H1 (cell line): ENCODE measurements around the gene QRICH2. TPM values are rescaled to one million over a fixed set of nuclear protein-coding genes. Genes with fewer than 3 reads are reported as not detected.

Source experiments
- CTCF ChIA-PET: fragments of 300-600 bp; sonication (Branson Sonifier 250); formaldehyde crosslinking; loops from one replicate; lab custom pipeline; 2021; ENCODE audit not compliant: partially characterized antibody; lab: Charles Lee
- POLR2A ChIA-PET: fragments of 300-600 bp; sonication (Branson Sonifier 250); formaldehyde crosslinking; loops from one replicate; lab custom pipeline; 2021; ENCODE audit warnings: inconsistent platforms; ENCODE audit not compliant: partially characterized antibody; lab: Charles Lee
- DNase-seq, 2 experiments: peaks; one replicate each; pipeline versions ENCODE4 v3.0.0 to v3.0.0-alpha.2; 2010 to 2022; ENCODE audit warnings: low spot score in 2 of 2, low read depth in 1 of 2, mixed read lengths in 1 of 2
- FAIRE-seq: peaks from 2 replicates; lab custom pipeline; 2011; peaks lifted over from hg19 to GRCh38; lab: Jason Lieb, UNC
- H2AFZ ChIP-seq: 2 replicates; pipeline ENCODE4 v1.8.1; 2012; ENCODE audit warnings: low read length, inconsistent platforms
- H2AK5ac ChIP-seq: 2 replicates; pipeline ENCODE4 v1.6.1; 2013; ENCODE audit warnings: low read depth, low read length
- H2BK120ac ChIP-seq: replicated peaks from 2 replicates; pipeline ENCODE3; 2013; ENCODE audit warnings: low read depth, low read length, inconsistent platforms
- H2BK12ac ChIP-seq: 2 replicates; pipeline ENCODE4 v1.6.1; 2013; ENCODE audit warnings: low read depth, low read length
- H2BK15ac ChIP-seq: 2 replicates; pipeline ENCODE4 v1.6.1; 2013; ENCODE audit warnings: low read length
- H2BK20ac ChIP-seq: 2 replicates; pipeline ENCODE4 v1.6.1; 2013; ENCODE audit warnings: low read length
- H2BK5ac ChIP-seq: 2 replicates; pipeline ENCODE4 v1.6.1; 2013; ENCODE audit warnings: low read depth, low read length
- H3K14ac ChIP-seq: 2 replicates; pipeline ENCODE4 v1.6.1; 2013; ENCODE audit warnings: inconsistent platforms; ENCODE audit not compliant: insufficient read length
- H3K18ac ChIP-seq: 2 replicates; pipeline ENCODE4 v1.6.1; 2013; ENCODE audit warnings: low read length; ENCODE audit errors: extremely low read depth
- H3K23ac ChIP-seq: 2 replicates; pipeline ENCODE4 v1.6.1; 2013; ENCODE audit warnings: inconsistent platforms; ENCODE audit not compliant: insufficient read length
- H3K23me2 ChIP-seq: 2 replicates; pipeline ENCODE4 v1.6.1; 2013; ENCODE audit warnings: low read depth, low read length
- H3K27ac ChIP-seq: 2 replicates; pipeline ENCODE4 v1.6.1; 2011; ENCODE audit warnings: low read depth, low read length, inconsistent platforms
- H3K27me3 ChIP-seq, 4 experiments: replicated peaks in 1 of 4; 1 replicate in 1 of 4; 2 replicates in 3 of 4; pipeline versions ENCODE4 v1.6.1 to v1.8.1; 2011 to 2013; ENCODE audit warnings: low read length in 3 of 4, mild to moderate bottlenecking in 3 of 4, inconsistent platforms in 2 of 4, mixed read lengths in 2 of 4, moderate library complexity in 1 of 4; ENCODE audit not compliant: control insufficient read depth in 3 of 4, insufficient read depth in 3 of 4; ENCODE audit errors: extremely low read depth in 1 of 4
- H3K36me3 ChIP-seq, 4 experiments: 2 replicates each; pipeline versions ENCODE4 v1.6.1 to v1.8.1; 2011 to 2013; ENCODE audit warnings: mild to moderate bottlenecking in 4 of 4, low read length in 3 of 4, moderate library complexity in 2 of 4, control low read depth in 1 of 4, inconsistent platforms in 1 of 4; ENCODE audit not compliant: insufficient read depth in 4 of 4, control insufficient read depth in 2 of 4
- H3K4ac ChIP-seq: replicated peaks from 2 replicates; pipeline ENCODE3; 2013; ENCODE audit warnings: low read length, low read depth, mixed read lengths, inconsistent platforms; ENCODE audit not compliant: insufficient read length
- H3K4me1 ChIP-seq, 4 experiments: replicated peaks in 1 of 4; 1 replicate in 1 of 4; 2 replicates in 3 of 4; pipeline versions ENCODE4 v1.6.1 to v1.8.1; 2011 to 2013; ENCODE audit warnings: low read length in 3 of 4, inconsistent platforms in 2 of 4, mixed read lengths in 1 of 4; ENCODE audit not compliant: insufficient read depth in 4 of 4, control insufficient read depth in 3 of 4
- H3K4me2 ChIP-seq, 2 experiments: 2 replicates each; pipeline versions ENCODE4 v1.6.1 to v1.8.1; 2011 to 2013; ENCODE audit warnings: low read depth in 2 of 2, low read length in 2 of 2, control low read depth in 1 of 2, inconsistent platforms in 1 of 2, mild to moderate bottlenecking in 1 of 2; ENCODE audit not compliant: insufficient read depth in 1 of 2
- H3K4me3 ChIP-seq, 4 experiments: fragments of 200-600, 300-600 bp in 1 of 4; sonication (generic), shearing (Covaris generic), sonication (Bioruptor Twin) in 1 of 4; 2 replicates each; pipeline versions ENCODE4 v1.5.1 to v1.8.1; 2011 to 2016; ENCODE audit warnings: low read length in 4 of 4, low read depth in 3 of 4, control low read depth in 2 of 4, inconsistent platforms in 2 of 4, mild to moderate bottlenecking in 2 of 4, mixed read lengths in 1 of 4, moderate library complexity in 1 of 4; ENCODE audit not compliant: insufficient read depth in 2 of 4; ENCODE audit errors: extremely low read depth in 1 of 4
- H3K56ac ChIP-seq: replicated peaks from 2 replicates; pipeline ENCODE3; 2013; ENCODE audit warnings: low read depth, mild to moderate bottlenecking, mixed read lengths, low read length, inconsistent platforms; ENCODE audit not compliant: insufficient read length
- H3K79me1 ChIP-seq: 2 replicates; pipeline ENCODE4 v1.6.1; 2013; ENCODE audit warnings: low read depth, low read length, control low read depth
- H3K79me2 ChIP-seq, 2 experiments: 2 replicates each; pipeline versions ENCODE4 v1.6.1 to v1.8.1; 2012 to 2013; ENCODE audit warnings: low read length in 2 of 2, mild to moderate bottlenecking in 2 of 2, inconsistent platforms in 1 of 2; ENCODE audit not compliant: insufficient read depth in 2 of 2, control insufficient read depth in 1 of 2
- H3K9ac ChIP-seq, 4 experiments: replicated peaks in 1 of 4; 1 replicate in 1 of 4; 2 replicates in 3 of 4; pipeline versions ENCODE4 v1.6.1 to v1.8.1; 2011 to 2013; ENCODE audit warnings: low read depth in 3 of 4, low read length in 3 of 4, control low read depth in 2 of 4, mild to moderate bottlenecking in 2 of 4, moderate library complexity in 2 of 4, inconsistent platforms in 1 of 4; ENCODE audit errors: extremely low read depth in 1 of 4
- H3K9me3 ChIP-seq, 2 experiments: 2 replicates each; pipeline versions ENCODE4 v1.6.1 to v1.8.1; 2012 to 2013; ENCODE audit warnings: mild to moderate bottlenecking in 2 of 2, moderate library complexity in 2 of 2, control low read depth in 1 of 2, inconsistent platforms in 1 of 2, low read depth in 1 of 2, low read length in 1 of 2, mixed read lengths in 1 of 2; ENCODE audit not compliant: insufficient read depth in 2 of 2
- H4K20me1 ChIP-seq, 2 experiments: replicated peaks in 1 of 2; 2 replicates each; pipeline versions ENCODE3 to v1.8.1; 2011 to 2013; ENCODE audit warnings: inconsistent platforms in 2 of 2, low read length in 2 of 2, mild to moderate bottlenecking in 1 of 2; ENCODE audit not compliant: insufficient read depth in 2 of 2, control insufficient read depth in 1 of 2
- H4K5ac ChIP-seq: 2 replicates; pipeline ENCODE4 v1.6.1; 2013; ENCODE audit warnings: low read length, low read depth, mixed read lengths, inconsistent platforms; ENCODE audit not compliant: insufficient read length
- H4K8ac ChIP-seq: 2 replicates; pipeline ENCODE4 v1.8.0; 2013; ENCODE audit warnings: mild to moderate bottlenecking, moderate library complexity, low read length, inconsistent platforms; ENCODE audit not compliant: insufficient read depth; ENCODE audit errors: extremely low read depth
- H4K91ac ChIP-seq: replicated peaks from 2 replicates; pipeline ENCODE3; 2013; ENCODE audit warnings: low read length, mixed read lengths, inconsistent platforms; ENCODE audit not compliant: insufficient read length
- BRCA1 ChIP-seq: IDR thresholded peaks from 2 replicates; pipeline ENCODE4 v1.6.1; 2012; ENCODE audit warnings: low read depth, low read length, improper control_type of control experiment
- GTF2F1 ChIP-seq: IDR thresholded peaks from 2 replicates; pipeline ENCODE4 v1.6.1; 2012; ENCODE audit warnings: low read depth, low read length, improper control_type of control experiment, borderline replicate concordance
- KDM4A ChIP-seq: IDR thresholded peaks from one replicate; pipeline ENCODE4 v1.7.1; 2012; ENCODE audit warnings: low read depth, mild to moderate bottlenecking, moderate library complexity, low read length, inconsistent platforms; ENCODE audit not compliant: severe bottlenecking
- MAFK ChIP-seq: IDR thresholded peaks from 2 replicates; pipeline ENCODE4 v1.6.1; 2012; ENCODE audit warnings: low read depth, mild to moderate bottlenecking, improper control_type of control experiment, low read length
- NRF1 ChIP-seq: IDR thresholded peaks from 2 replicates; pipeline ENCODE4 v1.6.1; 2011; ENCODE audit warnings: mild to moderate bottlenecking, low read depth, low read length, improper control_type of control experiment
- POLR2A ChIP-seq, 2 experiments: IDR thresholded peaks; 1 replicate in 1 of 2; 2 replicates in 1 of 2; pipeline ENCODE4 v1.6.1; 2011; ENCODE audit warnings: low read depth in 2 of 2, low read length in 2 of 2, mild to moderate bottlenecking in 2 of 2; ENCODE audit errors: control extremely low read depth in 1 of 2
- POU5F1 ChIP-seq: IDR thresholded peaks from 2 replicates; pipeline ENCODE4 v1.6.1; 2011; ENCODE audit warnings: low read depth, mild to moderate bottlenecking, low read length, moderate library complexity
- RBBP5 ChIP-seq: IDR thresholded peaks from 2 replicates; pipeline ENCODE4 v1.7.1; 2012; ENCODE audit warnings: low read depth, mild to moderate bottlenecking, inconsistent platforms, low read length, moderate library complexity, borderline replicate concordance
- RFX5 ChIP-seq: IDR thresholded peaks from 2 replicates; pipeline ENCODE4 v1.6.1; 2011; ENCODE audit warnings: low read depth, low read length, improper control_type of control experiment, borderline replicate concordance
- RNF2 ChIP-seq: fragments of 200-900, 300-1000 bp; sonication (generic); IDR thresholded peaks from 2 replicates; pipeline ENCODE4 v1.7.1; 2016; ENCODE audit warnings: borderline replicate concordance, low read depth, mild to moderate bottlenecking, antibody characterized with exemption, low read length; ENCODE audit not compliant: poor library complexity, severe bottlenecking; ENCODE audit errors: missing control alignments
- SP1 ChIP-seq: IDR thresholded peaks from 2 replicates; pipeline ENCODE4 v1.6.1; 2011; ENCODE audit warnings: low read depth, low read length
- SP2 ChIP-seq: IDR thresholded peaks from 2 replicates; pipeline ENCODE4 v1.6.1; 2012; ENCODE audit warnings: mild to moderate bottlenecking, low read length, inconsistent platforms
- SUZ12 ChIP-seq: fragments of 200-600 bp; sonication (generic); IDR thresholded peaks from 2 replicates; pipeline ENCODE4 v1.6.1; 2012; ENCODE audit warnings: mild to moderate bottlenecking, inconsistent platforms, low read length, moderate library complexity, mixed read lengths
- TAF1 ChIP-seq: IDR thresholded peaks from 2 replicates; pipeline ENCODE4 v1.6.1; 2011; ENCODE audit warnings: mild to moderate bottlenecking, low read depth, low read length
- WGBS, 2 experiments: shearing (Covaris generic) in 1 of 2; methylation state at CpG; one replicate each; pipeline versions ENCODE4 v1.1.6 to v1.1.7; 2013 to 2015; ENCODE audit warnings: low lambda C conversion rate in 2 of 2, mixed read lengths in 2 of 2, inconsistent platforms in 1 of 2, low coverage in 1 of 2, missing lambda C conversion rate in 1 of 2; ENCODE audit not compliant: insufficient replicate concordance in 2 of 2, insufficient coverage in 1 of 2, insufficient read length in 1 of 2; ENCODE audit errors: extremely low coverage in 1 of 2, missing lambda C conversion rate in 1 of 2; 5-methylcytosine and 5-hydroxymethylcytosine counted together
- polyA plus RNA-seq, 7 experiments: library from polyadenylated mRNA; depleted of rRNA in 3 of 7; stranded (reverse) in 5 of 7; unstranded in 2 of 7; fragments of >200 nt in 5 of 7; fragments of 200-250 nt in 2 of 7; gene quantifications; 1 replicate in 5 of 7; 2 replicates in 1 of 7; 4 replicates in 1 of 7; pipeline versions ENCODE4 v1.2.1 to v1.2.3, GENCODE V29; 2011 to 2013; ENCODE audit warnings: missing spikeins in 2 of 7, mixed read lengths in 2 of 7
- total RNA-seq: library from RNA; stranded (reverse); fragmentation: NEBNext Ultra II Directional; extraction: Animal tissue kit (Norgen Biotek cat#: 25700); gene quantifications from 2 replicates; pipeline ENCODE4 v1.2.1, GENCODE V29; 2021
- TF ChIP-seq, protein P1 (sequence below): IDR thresholded peaks from 2 replicates; pipeline ENCODE4 v1.6.1; 2012; ENCODE audit warnings: inconsistent platforms

QRICH2 gene
- total and polyA plus RNA-seq, 2 of the 8 experiments (the other 6 are each of a cell fraction or from before 2014, with no cell fraction given) = 2.8 to 3.8 TPM

DNA sequence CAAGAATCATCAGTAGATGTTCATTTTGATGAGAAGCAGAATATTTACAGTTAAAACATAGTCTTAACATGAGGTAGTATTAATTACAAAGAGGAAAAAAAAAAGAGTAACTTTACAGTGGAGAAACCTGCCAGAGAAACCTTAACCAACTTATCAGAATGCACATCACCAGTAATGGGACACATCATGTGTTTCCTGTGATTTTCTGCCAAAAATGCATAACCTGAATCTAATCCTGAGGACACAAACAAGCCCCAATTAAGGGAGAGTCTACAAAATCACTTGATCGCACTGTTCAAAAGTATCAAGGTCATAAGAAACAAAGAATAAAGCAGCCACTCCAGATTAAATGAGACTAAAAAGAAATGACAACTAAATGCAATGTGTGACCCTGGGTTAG is 18.2 kb upstream of the QRICH2 start:
- Histone ChIP-seq H2BK5ac (no peak overlapping the region), H3K36me3 (peaks cover 3 to 32% (median 10%) of the 10 kb centered on the region in 4 experiments; a peak in 5 of 8 replicates), H2BK12ac (no peak overlapping the region), H3K79me2 (no peaks in the 10 kb centered on the region), H3K79me1 (no peaks in the 10 kb centered on the region), H3K14ac (no peak overlapping the region), H4K5ac (no peak overlapping the region), H4K91ac (no peak overlapping the region), H3K4me3 (no peak overlapping the region), H3K4me2 (no peak overlapping the region), H2AK5ac (no peak overlapping the region), H3K23ac (no peak overlapping the region), H3K23me2 (no peaks in the 10 kb centered on the region), H3K9ac (no peak overlapping the region), H4K8ac (no peak overlapping the region), H4K20me1 (no peaks in the 10 kb centered on the region), H3K27ac (no peak overlapping the region), H3K4ac (no peak overlapping the region), H3K4me1 (no peaks in the 10 kb centered on the region), H3K18ac (no peak overlapping the region), H2AFZ (no peak overlapping the region), H2BK15ac (no peak overlapping the region), H2BK20ac (no peak overlapping the region), H3K27me3 (no peaks in the 10 kb centered on the region), H2BK120ac (no peak overlapping the region), H3K9me3 (no peaks in the 10 kb centered on the region), H3K56ac (no peak overlapping the region)
- ChIA-PET POLR2A (no interaction called here), CTCF (interaction anchor here (2.6 to 2.8 kb wide), 2 partner anchors 46 to 71 kb away, joined by 7 read pairs; no protein-coding TSS in a partner anchor)
- DNase-seq (no peak), FAIRE-seq (no peak)
- WGBS, 2 experiments = 64% methylated on average over 1 of the region's 1 CpG; no CpG with 5 or more reads in 1 of the 2 experiments
- TF ChIP-seq RFX5 (no peak), BRCA1 (no peak), POU5F1 (no peak), POLR2A (IDR thresholded peaks at IDR 0.05; ENCODE audit: control extremely low read depth in 1 of 2, low read depth in 2 of 2, low read length in 2 of 2) (no peak), SP2 (no peak), KDM4A (no peak), TAF1 (no peak), GTF2F1 (no peak), RNF2 (no peak), NRF1 (no peak), SP1 (no peak), MAFK (no peak), RBBP5 (no peak), SUZ12 (no peak)
- TF ChIP-seq, protein P1, sequence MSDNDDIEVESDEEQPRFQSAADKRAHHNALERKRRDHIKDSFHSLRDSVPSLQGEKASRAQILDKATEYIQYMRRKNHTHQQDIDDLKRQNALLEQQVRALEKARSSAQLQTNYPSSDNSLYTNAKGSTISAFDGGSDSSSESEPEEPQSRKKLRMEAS = no peak
